ENCODE data around the gene VAV2.

- TF ChIP-seq, protein P1, sequence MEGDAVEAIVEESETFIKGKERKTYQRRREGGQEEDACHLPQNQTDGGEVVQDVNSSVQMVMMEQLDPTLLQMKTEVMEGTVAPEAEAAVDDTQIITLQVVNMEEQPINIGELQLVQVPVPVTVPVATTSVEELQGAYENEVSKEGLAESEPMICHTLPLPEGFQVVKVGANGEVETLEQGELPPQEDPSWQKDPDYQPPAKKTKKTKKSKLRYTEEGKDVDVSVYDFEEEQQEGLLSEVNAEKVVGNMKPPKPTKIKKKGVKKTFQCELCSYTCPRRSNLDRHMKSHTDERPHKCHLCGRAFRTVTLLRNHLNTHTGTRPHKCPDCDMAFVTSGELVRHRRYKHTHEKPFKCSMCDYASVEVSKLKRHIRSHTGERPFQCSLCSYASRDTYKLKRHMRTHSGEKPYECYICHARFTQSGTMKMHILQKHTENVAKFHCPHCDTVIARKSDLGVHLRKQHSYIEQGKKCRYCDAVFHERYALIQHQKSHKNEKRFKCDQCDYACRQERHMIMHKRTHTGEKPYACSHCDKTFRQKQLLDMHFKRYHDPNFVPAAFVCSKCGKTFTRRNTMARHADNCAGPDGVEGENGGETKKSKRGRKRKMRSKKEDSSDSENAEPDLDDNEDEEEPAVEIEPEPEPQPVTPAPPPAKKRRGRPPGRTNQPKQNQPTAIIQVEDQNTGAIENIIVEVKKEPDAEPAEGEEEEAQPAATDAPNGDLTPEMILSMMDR (conservative IDR thresholded peaks at IDR 0.05; ENCODE audit: low read depth, low read length): no peak
- TF ChIP-seq EZH2 (IDR thresholded peaks at IDR 0.05; ENCODE audit: low read length, unreplicated experiment): no peak
Observed at GRCh38 chr9:133977421-133978201, 14.5 kb downstream of the VAV2 start.
